ENCODE measurements around the gene POU2F2. TPM values are rescaled to one million over a fixed set of nuclear protein-coding genes. Genes with fewer than 3 reads are reported as not detected.

POU2F2 gene
- total and polyA plus RNA-seq, 2 experiments from 2014 or later, result 1.5 to 3.0 TPM

GRCh38 chr19:42096255-42096837 is 35.9 kb downstream of the POU2F2 start:
- no peak overlapping the region for H2AFZ ChIP-seq
- TF ChIP-seq EZH2phosphoT487 (IDR thresholded peaks at IDR 0.05; ENCODE audit: insufficient read depth, low read depth) (no peak), EZH2 (IDR thresholded peaks at IDR 0.05; ENCODE audit: insufficient read depth, poor library complexity, severe bottlenecking) (no peak)
- H3K4me1 ChIP-seq (ENCODE audit: insufficient read depth), result no peaks in the 10 kb centered on the region
- 65 to 73% methylated on average over 7 to 15 of the region's 15 CpGs for WGBS, 2 experiments (ENCODE audit: low coverage in 1 of 2, low lambda C conversion rate in 2 of 2, missing lambda C conversion rate in 2 of 2)
- H3F3A ChIP-seq (ENCODE audit: insufficient read depth), result no peaks in the 10 kb centered on the region
- no peak overlapping the region for H3K27ac ChIP-seq
- H3K4me3 ChIP-seq, result no peak overlapping the region
- H3K79me2 ChIP-seq (ENCODE audit: insufficient read depth), result no peaks in the 10 kb centered on the region
- H4K20me1 ChIP-seq (ENCODE audit: insufficient read depth), result no peaks in the 10 kb centered on the region
- no peak overlapping the region for H3K4me2 ChIP-seq (ENCODE audit: unreplicated experiment)
- H3K9me3 ChIP-seq (ENCODE audit: low read depth), result no peaks in the 10 kb centered on the region
- H3K36me3 ChIP-seq (ENCODE audit: low read depth), result no peaks in the 10 kb centered on the region
- no peaks in the 10 kb centered on the region for H3K27me3 ChIP-seq (replicated peaks; ENCODE audit: insufficient read depth)
- in situ Hi-C loops (cut with MboI), result no loop called here
- no peak overlapping the region for H3K9ac ChIP-seq
- H3K9me2 ChIP-seq (ENCODE audit: insufficient read depth), result no peaks in the 10 kb centered on the region
- no peak for DNase-seq

DNA sequence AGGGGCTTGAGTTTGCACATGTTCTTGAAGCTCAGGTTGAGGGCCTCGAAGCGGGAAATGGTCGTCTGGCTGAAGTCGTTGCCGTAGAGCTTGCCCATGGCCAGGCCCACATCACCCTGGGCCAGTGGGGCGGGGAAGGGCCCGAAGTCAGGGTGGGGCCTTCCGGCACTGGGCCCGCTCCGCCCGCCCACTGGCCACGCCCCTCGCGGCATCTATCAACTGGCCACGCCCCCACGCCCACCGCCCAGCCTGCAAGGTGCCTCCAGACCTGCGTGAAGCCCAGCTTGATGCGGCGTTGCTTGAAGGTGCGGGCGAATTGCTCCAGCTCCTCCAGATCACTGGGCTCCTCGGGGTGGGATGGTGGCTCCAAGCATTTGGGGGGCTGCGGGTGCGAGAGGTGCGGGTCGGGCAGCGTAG is 36.4 kb downstream of the POU2F2 start:
- no peak for DNase-seq
- H3K9me2 ChIP-seq (ENCODE audit: insufficient read depth), result no peaks in the 10 kb centered on the region
- H3F3A ChIP-seq (ENCODE audit: insufficient read depth), result no peaks in the 10 kb centered on the region
- no peaks in the 10 kb centered on the region for H3K4me1 ChIP-seq (ENCODE audit: insufficient read depth)
- H3K36me3 ChIP-seq (ENCODE audit: low read depth), result no peaks in the 10 kb centered on the region
- no peak overlapping the region for H3K9ac ChIP-seq
- no peak overlapping the region for H3K4me3 ChIP-seq
- H3K4me2 ChIP-seq (ENCODE audit: unreplicated experiment), result no peak overlapping the region
- no peaks in the 10 kb centered on the region for H3K9me3 ChIP-seq (ENCODE audit: low read depth)
- H3K79me2 ChIP-seq (ENCODE audit: insufficient read depth), result no peaks in the 10 kb centered on the region
- in situ Hi-C loops (cut with MboI), result no loop called here
- 32 to 40% methylated on average over 13 to 28 of the region's 28 CpGs for WGBS, 2 experiments (ENCODE audit: low coverage in 1 of 2, low lambda C conversion rate in 2 of 2, missing lambda C conversion rate in 2 of 2)
- TF ChIP-seq EZH2 (IDR thresholded peaks at IDR 0.05; ENCODE audit: insufficient read depth, poor library complexity, severe bottlenecking) (no peak), EZH2phosphoT487 (IDR thresholded peaks at IDR 0.05; ENCODE audit: insufficient read depth, low read depth) (no peak)
- H2AFZ ChIP-seq, result no peak overlapping the region
- no peaks in the 10 kb centered on the region for H3K27me3 ChIP-seq (replicated peaks; ENCODE audit: insufficient read depth)
- no peaks in the 10 kb centered on the region for H4K20me1 ChIP-seq (ENCODE audit: insufficient read depth)
- no peak overlapping the region for H3K27ac ChIP-seq

- Histone ChIP-seq H3K36me3 (ENCODE audit: low read depth) (no peaks in the 10 kb centered on the region), H3K4me2 (ENCODE audit: unreplicated experiment) (no peak overlapping the region), H3K4me1 (ENCODE audit: insufficient read depth) (no peaks in the 10 kb centered on the region), H3K27me3 (replicated peaks; ENCODE audit: insufficient read depth) (no peaks in the 10 kb centered on the region), H4K20me1 (ENCODE audit: insufficient read depth) (no peaks in the 10 kb centered on the region), H3K79me2 (ENCODE audit: insufficient read depth) (no peaks in the 10 kb centered on the region), H3K9me2 (ENCODE audit: insufficient read depth) (no peaks in the 10 kb centered on the region), H3F3A (ENCODE audit: insufficient read depth) (no peaks in the 10 kb centered on the region), H2AFZ (no peak overlapping the region), H3K9ac (no peak overlapping the region), H3K27ac (no peak overlapping the region), H3K9me3 (ENCODE audit: low read depth) (no peaks in the 10 kb centered on the region), H3K4me3 (no peak overlapping the region)
- no peak for DNase-seq
- TF ChIP-seq EZH2phosphoT487 (IDR thresholded peaks at IDR 0.05; ENCODE audit: insufficient read depth, low read depth) (no peak), EZH2 (IDR thresholded peaks at IDR 0.05; ENCODE audit: insufficient read depth, poor library complexity, severe bottlenecking) (no peak)
- in situ Hi-C loops (cut with MboI), result no loop called here
- 75 to 78% methylated on average over 27 to 36 of the region's 36 CpGs for WGBS, 2 experiments (ENCODE audit: low coverage in 1 of 2, low lambda C conversion rate in 2 of 2, missing lambda C conversion rate in 2 of 2)
These were observed 37.0 kb downstream of the POU2F2 start for GRCh38 chr19:42095142-42095813.

DNA sequence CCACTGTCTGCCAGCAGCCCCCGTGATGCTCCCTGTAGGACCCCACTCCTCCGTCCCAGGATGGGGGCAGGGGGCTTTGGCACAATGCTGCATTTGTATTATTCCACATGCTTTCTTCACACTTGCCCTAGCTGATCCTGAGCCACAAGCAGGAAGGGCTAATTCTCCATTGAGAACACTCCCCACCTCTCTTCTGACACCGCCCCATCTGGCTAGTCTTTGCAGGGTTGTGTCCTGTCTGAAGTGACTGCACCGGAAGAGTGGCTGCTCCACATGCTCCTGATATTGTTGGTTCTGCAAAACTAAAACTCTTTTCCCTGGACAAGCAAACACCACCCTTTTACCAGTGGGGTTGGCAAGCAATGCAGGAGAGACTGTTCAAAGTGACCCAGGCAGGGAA is 38.3 kb downstream of the POU2F2 start:
- Histone ChIP-seq H3K9me2 (ENCODE audit: insufficient read depth) (no peaks in the 10 kb centered on the region), H3F3A (ENCODE audit: insufficient read depth) (no peaks in the 10 kb centered on the region), H3K79me2 (ENCODE audit: insufficient read depth) (no peaks in the 10 kb centered on the region), H3K27me3 (replicated peaks; ENCODE audit: insufficient read depth) (no peaks in the 10 kb centered on the region), H3K36me3 (ENCODE audit: low read depth) (no peaks in the 10 kb centered on the region), H3K9me3 (ENCODE audit: low read depth) (no peaks in the 10 kb centered on the region), H3K4me3 (no peak overlapping the region), H3K4me1 (ENCODE audit: insufficient read depth) (peaks cover 5% of the 10 kb centered on the region), H3K27ac (no peak overlapping the region), H4K20me1 (ENCODE audit: insufficient read depth) (no peaks in the 10 kb centered on the region), H3K9ac (no peak overlapping the region), H2AFZ (no peak overlapping the region), H3K4me2 (ENCODE audit: unreplicated experiment) (no peak overlapping the region)
- in situ Hi-C loops (cut with MboI), result no loop called here
- TF ChIP-seq EZH2 (IDR thresholded peaks at IDR 0.05; ENCODE audit: insufficient read depth, poor library complexity, severe bottlenecking) (no peak), EZH2phosphoT487 (IDR thresholded peaks at IDR 0.05; ENCODE audit: insufficient read depth, low read depth) (no peak)
- no peak for DNase-seq
- WGBS, 2 experiments (ENCODE audit: low coverage in 1 of 2, low lambda C conversion rate in 2 of 2, missing lambda C conversion rate in 2 of 2), result 65 to 66% methylated on average over 4 of the region's 4 CpGs
